ENCODE measurements around the gene SLC22A1.

Gene SLC22A1

GRCh38 chr6:160188773-160189172, 67.2 kb downstream of the SLC22A1 start:
- DNase-seq, result no peak

- DNase-seq, result no peak
Measured at GRCh38 chr6:160190081-160190480, 68.5 kb downstream of the SLC22A1 start.

- DNase-seq, result no peak
Measured at GRCh38 chr6:160190973-160191372, 69.4 kb downstream of the SLC22A1 start.

GRCh38 chr6:160192840-160193239, 71.2 kb downstream of the SLC22A1 start:
- DNase-seq, result no peak

- DNase-seq, result no peak
Measured at GRCh38 chr6:160194808-160195207, 73.2 kb downstream of the SLC22A1 start.

GRCh38 chr6:160197662-160198061, 76.0 kb downstream of the SLC22A1 start:
- DNase-seq, result no peak

GRCh38 chr6:160198606-160199211, 77.1 kb downstream of the SLC22A1 start:
- no peak for DNase-seq

- no peak for DNase-seq
Measured at GRCh38 chr6:160201061-160201460, 79.4 kb downstream of the SLC22A1 start.

GRCh38 chr6:160202411-160202810, 80.8 kb downstream of the SLC22A1 start:
- DNase-seq, result no peak

- no peak for DNase-seq
Measured at GRCh38 chr6:160203076-160203475, 81.5 kb downstream of the SLC22A1 start.

- DNase-seq, result no peak
Measured at GRCh38 chr6:160203522-160203921, 81.9 kb downstream of the SLC22A1 start.

- no peak for DNase-seq
Measured at GRCh38 chr6:160203953-160204352, 82.3 kb downstream of the SLC22A1 start.

GRCh38 chr6:160204710-160205109, 83.1 kb downstream of the SLC22A1 start:
- DNase-seq, result no peak

- no peak for DNase-seq
Measured at GRCh38 chr6:160207618-160208017, 86.0 kb downstream of the SLC22A1 start.

All from CD4-positive, alpha-beta T cell treated with Interleukin-4 for 4 hours (primary cell).